Loucy (cell line): ENCODE data around the gene RSU1.

ENCODE experiments used
- EZH2phosphoT487 ChIP-seq: fragments of 200-600 bp; IDR thresholded peaks from 2 replicates; pipeline ENCODE4 v1.6.1; 2018; ENCODE audit warnings: antibody characterized with exemption, mild to moderate bottlenecking, moderate library complexity, borderline replicate concordance
- TF ChIP-seq, protein P1 (sequence below): fragments of 200-600 bp; sonication (generic); conservative IDR thresholded peaks from 2 replicates; pipeline ENCODE4 v1.5.1; 2014; ENCODE audit warnings: mild to moderate bottlenecking, antibody characterized with exemption, low read length

DNA sequence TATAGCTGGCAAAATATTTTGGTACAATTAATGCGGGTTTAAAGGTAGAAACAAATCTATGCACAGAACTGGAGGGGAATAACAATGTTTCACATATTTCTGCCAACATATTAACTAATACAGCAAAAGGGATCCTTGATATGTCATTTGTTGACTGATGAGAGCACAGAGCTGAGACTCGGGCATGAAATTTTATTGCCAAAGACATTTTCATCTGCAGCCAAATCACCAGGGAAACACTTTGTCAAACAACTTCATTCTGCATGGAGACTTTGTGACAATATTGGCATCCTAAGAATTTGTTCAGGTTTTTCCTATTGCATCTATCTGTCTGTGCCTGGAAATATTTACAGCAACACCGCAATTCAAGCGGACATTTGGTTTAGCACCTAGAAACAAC, 177.8 kb downstream of the RSU1 start:
- TF ChIP-seq, protein P1, sequence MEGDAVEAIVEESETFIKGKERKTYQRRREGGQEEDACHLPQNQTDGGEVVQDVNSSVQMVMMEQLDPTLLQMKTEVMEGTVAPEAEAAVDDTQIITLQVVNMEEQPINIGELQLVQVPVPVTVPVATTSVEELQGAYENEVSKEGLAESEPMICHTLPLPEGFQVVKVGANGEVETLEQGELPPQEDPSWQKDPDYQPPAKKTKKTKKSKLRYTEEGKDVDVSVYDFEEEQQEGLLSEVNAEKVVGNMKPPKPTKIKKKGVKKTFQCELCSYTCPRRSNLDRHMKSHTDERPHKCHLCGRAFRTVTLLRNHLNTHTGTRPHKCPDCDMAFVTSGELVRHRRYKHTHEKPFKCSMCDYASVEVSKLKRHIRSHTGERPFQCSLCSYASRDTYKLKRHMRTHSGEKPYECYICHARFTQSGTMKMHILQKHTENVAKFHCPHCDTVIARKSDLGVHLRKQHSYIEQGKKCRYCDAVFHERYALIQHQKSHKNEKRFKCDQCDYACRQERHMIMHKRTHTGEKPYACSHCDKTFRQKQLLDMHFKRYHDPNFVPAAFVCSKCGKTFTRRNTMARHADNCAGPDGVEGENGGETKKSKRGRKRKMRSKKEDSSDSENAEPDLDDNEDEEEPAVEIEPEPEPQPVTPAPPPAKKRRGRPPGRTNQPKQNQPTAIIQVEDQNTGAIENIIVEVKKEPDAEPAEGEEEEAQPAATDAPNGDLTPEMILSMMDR = no peak
- TF ChIP-seq EZH2phosphoT487 = no peak
